SK-N-SH (cell line): ENCODE results near the gene NFAT5. TPM values are rescaled to one million over a fixed set of nuclear protein-coding genes. Genes with fewer than 3 reads are reported as not detected.

Experiments used
- CTCF ChIA-PET: fragments of 300-600, 350-600 bp; formaldehyde crosslinking; extraction: SDS; loops from one replicate; lab custom pipeline; 2021; lab: Yijun Ruan, JAX
- POLR2A ChIA-PET: fragments of 350-600 bp; sonication (Branson Sonifier 250); formaldehyde crosslinking; extraction: SDS; loops from one replicate; lab custom pipeline; 2020; ENCODE audit warnings: antibody characterized with exemption, inconsistent platforms; lab: Yijun Ruan, JAX
- DNase-seq: peaks from one replicate; pipeline ENCODE4 v3.0.0; 2012
- H2AFZ ChIP-seq: fragments of 200-600 bp; sonication (generic); 2 replicates; pipeline ENCODE4 v1.8.1; 2016; ENCODE audit warnings: antibody characterized with exemption, mild to moderate bottlenecking, low read depth
- H3F3A ChIP-seq: fragments of 200-600 bp; sonication (generic); replicated peaks from 2 replicates; pipeline ENCODE3; 2016; ENCODE audit warnings: antibody characterized with exemption, mild to moderate bottlenecking; ENCODE audit not compliant: insufficient read depth
- H3K27ac ChIP-seq, 2 experiments: fragments of 200-500 bp in 1 of 2; fragments of 200-600 bp in 1 of 2; sonication (Bioruptor generic) in 1 of 2; sonication (generic), shearing (Covaris generic) in 1 of 2; 2 replicates each; pipeline versions ENCODE4 v1.5.1 to v1.6.1; 2014 to 2016; ENCODE audit warnings: low read depth in 2 of 2, inconsistent platforms in 1 of 2, low read length in 1 of 2, mild to moderate bottlenecking in 1 of 2, mixed read lengths in 1 of 2
- H3K27me3 ChIP-seq: fragments of 200-600 bp; sonication (generic), shearing (Covaris generic); 2 replicates; pipeline ENCODE4 v1.6.1; 2016; ENCODE audit warnings: mixed run types; ENCODE audit not compliant: insufficient read depth
- H3K36me3 ChIP-seq, 2 experiments: fragments of 200-500 bp in 1 of 2; fragments of 200-600 bp in 1 of 2; sonication (Bioruptor generic) in 1 of 2; sonication (generic) in 1 of 2; replicated peaks in 1 of 2; 2 replicates each; pipeline versions ENCODE3 to v1.5.1; 2014 to 2016; ENCODE audit warnings: low read length in 1 of 2, mild to moderate bottlenecking in 1 of 2; ENCODE audit not compliant: insufficient read depth in 2 of 2, control insufficient read depth in 1 of 2
- H3K4me1 ChIP-seq, 2 experiments: fragments of 200-500 bp in 1 of 2; fragments of 200-600 bp in 1 of 2; sonication (Bioruptor generic) in 1 of 2; sonication (generic), shearing (Covaris generic) in 1 of 2; 2 replicates each; pipeline versions ENCODE4 v1.5.1 to v1.6.1; 2014 to 2016; ENCODE audit warnings: low read depth in 1 of 2, low read length in 1 of 2, mixed run types in 1 of 2; ENCODE audit not compliant: insufficient read depth in 2 of 2, control insufficient read depth in 1 of 2
- H3K4me2 ChIP-seq: fragments of 200-600 bp; sonication (generic), shearing (Covaris generic); 2 replicates; pipeline ENCODE4 v1.6.1; 2017; ENCODE audit warnings: mixed run types
- H3K4me3 ChIP-seq, 2 experiments: fragments of 200-500 bp in 1 of 2; fragments of 200-600 bp in 1 of 2; sonication (Bioruptor generic) in 1 of 2; sonication (generic), shearing (Covaris generic) in 1 of 2; 2 replicates each; pipeline versions ENCODE4 v1.5.1 to v1.8.1; 2014 to 2016; ENCODE audit warnings: low read depth in 2 of 2, inconsistent platforms in 1 of 2, low read length in 1 of 2, mild to moderate bottlenecking in 1 of 2, mixed read lengths in 1 of 2, moderate library complexity in 1 of 2
- H3K79me2 ChIP-seq: fragments of 200-600 bp; sonication (generic); 2 replicates; pipeline ENCODE4 v1.8.1; 2017; ENCODE audit warnings: mild to moderate bottlenecking; ENCODE audit not compliant: insufficient read depth
- H3K9ac ChIP-seq: fragments of 200-600 bp; sonication (generic); 2 replicates; pipeline ENCODE4 v1.6.1; 2017; ENCODE audit warnings: mixed run types
- H3K9me2 ChIP-seq: fragments of 200-600 bp; sonication (generic); 2 replicates; pipeline ENCODE4 v1.6.1; 2017; ENCODE audit warnings: mixed run types
- H3K9me3 ChIP-seq: fragments of 200-600 bp; sonication (generic); 2 replicates; pipeline ENCODE4 v1.6.1; 2017; ENCODE audit warnings: mixed run types, mild to moderate bottlenecking, moderate library complexity
- H4K20me1 ChIP-seq: fragments of 200-600 bp; sonication (generic); 2 replicates; pipeline ENCODE4 v1.6.1; 2017; ENCODE audit warnings: mild to moderate bottlenecking, mixed run types; ENCODE audit not compliant: insufficient read depth
- CHD2 ChIP-seq: fragments of 150-350 bp; IDR thresholded peaks from 2 replicates; pipeline ENCODE4 v1.6.1; 2018; ENCODE audit warnings: low read length; ENCODE audit not compliant: partially characterized antibody
- CTCF ChIP-seq: fragments of 200-600 bp; sonication (generic); IDR thresholded peaks from 2 replicates; pipeline ENCODE4 v1.6.1; 2017; ENCODE audit warnings: antibody characterized with exemption, mild to moderate bottlenecking, moderate library complexity
- ELF1 ChIP-seq: IDR thresholded peaks from 2 replicates; pipeline ENCODE4 v1.4.0; 2012
- EP300 ChIP-seq, 2 experiments: IDR thresholded peaks; 2 replicates each; pipeline versions ENCODE4 v1.4.0 to v1.6.1; 2012; ENCODE audit warnings: borderline replicate concordance in 1 of 2, low read depth in 1 of 2, low read length in 1 of 2
- EZH2phosphoT487 ChIP-seq: fragments of 200-600 bp; sonication (generic); IDR thresholded peaks from 2 replicates; pipeline ENCODE4 v1.6.1; 2017; ENCODE audit warnings: low read depth, mixed run types, mild to moderate bottlenecking, antibody characterized with exemption, moderate library complexity, borderline replicate concordance
- FOSL2 ChIP-seq: IDR thresholded peaks from 2 replicates; pipeline ENCODE4 v1.4.0; 2012; ENCODE audit warnings: low read depth, mild to moderate bottlenecking, moderate library complexity, borderline replicate concordance
- GATA2 ChIP-seq: sonication (generic); formaldehyde crosslinking; IDR thresholded peaks from 2 replicates; pipeline ENCODE4 v1.5.0; 2020; ENCODE audit warnings: mild to moderate bottlenecking, missing genetic modification reagents
- JUND ChIP-seq: IDR thresholded peaks from 2 replicates; pipeline ENCODE4 v1.4.0; 2012
- MAX ChIP-seq: IDR thresholded peaks from 2 replicates; pipeline ENCODE4 v1.4.0; 2012; ENCODE audit warnings: low read depth
- MEF2A ChIP-seq: IDR thresholded peaks from 2 replicates; pipeline ENCODE4 v1.4.0; 2012; ENCODE audit warnings: low read depth, borderline replicate concordance
- NFIC ChIP-seq: IDR thresholded peaks from 2 replicates; pipeline ENCODE4 v1.4.0; 2012; ENCODE audit warnings: borderline replicate concordance
- NRF1 ChIP-seq: IDR thresholded peaks from 2 replicates; pipeline ENCODE4 v1.6.1; 2012; ENCODE audit warnings: low read depth, mild to moderate bottlenecking, low read length
- RAD21 ChIP-seq: IDR thresholded peaks from 2 replicates; pipeline ENCODE4 v1.6.1; 2012; ENCODE audit warnings: mild to moderate bottlenecking, low read length
- RXRA ChIP-seq: IDR thresholded peaks from 2 replicates; pipeline ENCODE4 v1.4.0; 2012; ENCODE audit warnings: low read depth, mild to moderate bottlenecking, borderline replicate concordance
- SIN3A ChIP-seq: IDR thresholded peaks from 2 replicates; pipeline ENCODE4 v1.6.1; 2012; ENCODE audit warnings: low read depth, mild to moderate bottlenecking, low read length, moderate library complexity, borderline replicate concordance
- TEAD4 ChIP-seq: IDR thresholded peaks from 2 replicates; pipeline ENCODE4 v1.4.0; 2012; ENCODE audit warnings: mild to moderate bottlenecking, borderline replicate concordance; ENCODE audit not compliant: insufficient read depth
- YY1 ChIP-seq: IDR thresholded peaks from 2 replicates; pipeline ENCODE4 v1.4.0; 2012; ENCODE audit warnings: low read depth, mild to moderate bottlenecking
- WGBS: methylation state at CpG from one replicate; pipeline ENCODE4 v1.1.6; 2017; ENCODE audit warnings: low lambda C conversion rate; 5-methylcytosine and 5-hydroxymethylcytosine counted together
- polyA plus RNA-seq, 3 experiments: library from polyadenylated mRNA; depleted of rRNA; stranded (reverse); fragments of >200 nt; gene quantifications; 2 replicates each; pipeline ENCODE4 v1.2.3, GENCODE V29; 2012
- TF ChIP-seq, protein P1 (sequence below): IDR thresholded peaks from 2 replicates; pipeline ENCODE4 v1.4.0; 2012; ENCODE audit warnings: low read depth, borderline replicate concordance
- TF ChIP-seq, protein P2 (sequence below): IDR thresholded peaks from 2 replicates; pipeline ENCODE4 v1.6.1; 2012; ENCODE audit warnings: mild to moderate bottlenecking, low read depth, low read length, moderate library complexity

NFAT5 gene
- polyA plus RNA-seq, 1 of the 3 experiments (the other 2 are of a cell fraction) = 7.2 TPM

DNA sequence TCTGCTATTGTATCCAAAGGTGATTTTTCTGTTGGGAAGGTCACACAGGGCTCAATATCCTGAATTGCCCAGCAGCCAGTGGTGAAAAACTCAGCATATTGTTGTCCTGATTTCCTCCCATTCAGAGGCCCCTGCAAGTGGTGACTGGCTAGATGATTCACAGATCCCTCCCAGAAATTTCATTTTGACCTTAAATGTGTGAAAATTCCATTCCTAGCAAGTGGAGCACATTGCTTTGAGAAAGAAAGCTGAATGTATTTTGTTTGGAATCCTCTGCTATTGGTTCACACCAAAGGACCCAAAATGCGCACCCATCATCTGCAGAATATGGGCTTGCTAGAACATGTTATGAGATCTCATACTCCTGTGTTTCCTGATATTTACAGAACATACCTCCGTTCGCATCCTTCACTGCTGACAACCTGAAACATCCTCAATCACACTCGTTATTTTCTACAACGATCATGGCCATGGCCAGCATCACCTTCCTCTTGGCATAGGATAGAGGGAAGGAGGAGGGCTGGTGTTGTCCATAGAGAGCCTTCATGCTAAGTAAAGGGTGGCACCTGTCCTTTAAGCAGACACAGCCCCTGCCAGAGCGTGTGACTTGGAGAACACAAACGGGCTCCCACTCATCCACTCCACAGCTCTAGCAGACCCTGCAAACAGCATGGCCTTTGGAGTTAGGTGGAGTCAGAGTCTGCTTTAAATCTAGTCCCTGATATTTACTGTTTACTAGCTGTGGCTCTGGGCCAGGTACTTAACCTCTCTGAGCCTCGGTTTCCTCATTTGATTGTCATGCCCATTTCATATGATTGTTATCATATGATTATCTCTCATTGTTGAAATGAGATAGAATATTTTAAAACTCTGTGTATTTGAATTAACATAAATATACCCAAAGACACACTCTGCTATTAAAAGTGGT lies 30.4 kb upstream of the NFAT5 start:
- Histone ChIP-seq H3K36me3 (no peaks in the 10 kb centered on the region), H3K9me3 (no peaks in the 10 kb centered on the region), H3F3A (peaks cover 22% of the 10 kb centered on the region), H4K20me1 (no peaks in the 10 kb centered on the region), H3K4me2 (0 out of 2 replicates have a peak overlapping the region, but pooled peaks have one; percentile 2), H3K27ac (no peak overlapping the region), H3K79me2 (no peaks in the 10 kb centered on the region), H3K9ac (no peak overlapping the region)
- CTCF ChIA-PET = no interaction called here
- TF ChIP-seq, protein P1, sequence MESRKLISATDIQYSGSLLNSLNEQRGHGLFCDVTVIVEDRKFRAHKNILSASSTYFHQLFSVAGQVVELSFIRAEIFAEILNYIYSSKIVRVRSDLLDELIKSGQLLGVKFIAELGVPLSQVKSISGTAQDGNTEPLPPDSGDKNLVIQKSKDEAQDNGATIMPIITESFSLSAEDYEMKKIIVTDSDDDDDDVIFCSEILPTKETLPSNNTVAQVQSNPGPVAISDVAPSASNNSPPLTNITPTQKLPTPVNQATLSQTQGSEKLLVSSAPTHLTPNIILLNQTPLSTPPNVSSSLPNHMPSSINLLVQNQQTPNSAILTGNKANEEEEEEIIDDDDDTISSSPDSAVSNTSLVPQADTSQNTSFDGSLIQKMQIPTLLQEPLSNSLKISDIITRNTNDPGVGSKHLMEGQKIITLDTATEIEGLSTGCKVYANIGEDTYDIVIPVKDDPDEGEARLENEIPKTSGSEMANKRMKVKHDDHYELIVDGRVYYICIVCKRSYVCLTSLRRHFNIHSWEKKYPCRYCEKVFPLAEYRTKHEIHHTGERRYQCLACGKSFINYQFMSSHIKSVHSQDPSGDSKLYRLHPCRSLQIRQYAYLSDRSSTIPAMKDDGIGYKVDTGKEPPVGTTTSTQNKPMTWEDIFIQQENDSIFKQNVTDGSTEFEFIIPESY = no peak
- peak; percentile 24; the same call in 1 of the 2 replicates for TF ChIP-seq FOSL2
- TF ChIP-seq ELF1 = no peak
- TF ChIP-seq CHD2 = no peak
- TF ChIP-seq EP300 (IDR thresholded peaks at IDR 0.05; ENCODE audit: borderline replicate concordance in 1 of 2, low read depth in 1 of 2, low read length in 1 of 2) = no peak
- no peak for TF ChIP-seq CTCF
- TF ChIP-seq RXRA = no peak
- TF ChIP-seq, all 33 proteins: peak for 1
- Histone ChIP-seq H3K27me3 (no peaks in the 10 kb centered on the region), H3K9me2 (no peaks in the 10 kb centered on the region), H3K4me1 (peaks cover 7 to 27% of the 10 kb centered on the region in 2 experiments; a peak in 3 of 4 replicates), H2AFZ (peak overlapping the region; percentile 20; the same call in 1 of the 2 replicates), H3K4me3 (no peak overlapping the region)
- WGBS = 84% methylated on average over 8 of the region's 8 CpGs
- no peak for DNase-seq
- POLR2A ChIA-PET = no interaction called here

- no peaks in the 10 kb centered on the region for H3K27me3 ChIP-seq
- H3K9me2 ChIP-seq = no peaks in the 10 kb centered on the region
- no peak overlapping the region for H3K4me3 ChIP-seq
- H3K36me3 ChIP-seq = no peaks in the 10 kb centered on the region
- no peak for DNase-seq
- no peak overlapping the region for H3K9ac ChIP-seq
- H3K9me3 ChIP-seq = no peaks in the 10 kb centered on the region
- H3K4me2 ChIP-seq = no peak overlapping the region
- H3K4me1 ChIP-seq = peaks cover 7 to 18% of the 10 kb centered on the region in 2 experiments; a peak in 2 of 4 replicates
- H3K79me2 ChIP-seq = no peaks in the 10 kb centered on the region
- H4K20me1 ChIP-seq = no peaks in the 10 kb centered on the region
- 79% methylated on average over 2 of the region's 2 CpGs for WGBS
- ChIA-PET POLR2A (no interaction called here), CTCF (no interaction called here)
- H2AFZ ChIP-seq = no peak overlapping the region
- TF ChIP-seq, protein P2, sequence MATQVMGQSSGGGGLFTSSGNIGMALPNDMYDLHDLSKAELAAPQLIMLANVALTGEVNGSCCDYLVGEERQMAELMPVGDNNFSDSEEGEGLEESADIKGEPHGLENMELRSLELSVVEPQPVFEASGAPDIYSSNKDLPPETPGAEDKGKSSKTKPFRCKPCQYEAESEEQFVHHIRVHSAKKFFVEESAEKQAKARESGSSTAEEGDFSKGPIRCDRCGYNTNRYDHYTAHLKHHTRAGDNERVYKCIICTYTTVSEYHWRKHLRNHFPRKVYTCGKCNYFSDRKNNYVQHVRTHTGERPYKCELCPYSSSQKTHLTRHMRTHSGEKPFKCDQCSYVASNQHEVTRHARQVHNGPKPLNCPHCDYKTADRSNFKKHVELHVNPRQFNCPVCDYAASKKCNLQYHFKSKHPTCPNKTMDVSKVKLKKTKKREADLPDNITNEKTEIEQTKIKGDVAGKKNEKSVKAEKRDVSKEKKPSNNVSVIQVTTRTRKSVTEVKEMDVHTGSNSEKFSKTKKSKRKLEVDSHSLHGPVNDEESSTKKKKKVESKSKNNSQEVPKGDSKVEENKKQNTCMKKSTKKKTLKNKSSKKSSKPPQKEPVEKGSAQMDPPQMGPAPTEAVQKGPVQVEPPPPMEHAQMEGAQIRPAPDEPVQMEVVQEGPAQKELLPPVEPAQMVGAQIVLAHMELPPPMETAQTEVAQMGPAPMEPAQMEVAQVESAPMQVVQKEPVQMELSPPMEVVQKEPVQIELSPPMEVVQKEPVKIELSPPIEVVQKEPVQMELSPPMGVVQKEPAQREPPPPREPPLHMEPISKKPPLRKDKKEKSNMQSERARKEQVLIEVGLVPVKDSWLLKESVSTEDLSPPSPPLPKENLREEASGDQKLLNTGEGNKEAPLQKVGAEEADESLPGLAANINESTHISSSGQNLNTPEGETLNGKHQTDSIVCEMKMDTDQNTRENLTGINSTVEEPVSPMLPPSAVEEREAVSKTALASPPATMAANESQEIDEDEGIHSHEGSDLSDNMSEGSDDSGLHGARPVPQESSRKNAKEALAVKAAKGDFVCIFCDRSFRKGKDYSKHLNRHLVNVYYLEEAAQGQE = no peak
- TF ChIP-seq YY1 (no peak), NFIC (no peak), EZH2phosphoT487 (no peak), JUND (no peak), TEAD4 (no peak), ELF1 (no peak), NRF1 (no peak), MAX (no peak), GATA2 (CRISPR knock-in tag) (no peak), RAD21 (no peak), SIN3A (no peak), FOSL2 (no peak), MEF2A (no peak)
- peaks cover 13% of the 10 kb centered on the region for H3F3A ChIP-seq
- H3K27ac ChIP-seq = no peak overlapping the region
These were observed 28.1 kb upstream of the NFAT5 start for GRCh38 chr16:69537706-69538080.
